Measurements from ENCODE around the gene KCNK3.

KCNK3 gene

GRCh38 chr2:26670931-26671460 lies 21.5 kb upstream of the KCNK3 start:
- no peak for TF ChIP-seq GABPA (IDR thresholded peaks at IDR 0.05; ENCODE audit: low read depth)
- TF ChIP-seq SPI1 (IDR thresholded peaks at IDR 0.05; ENCODE audit: borderline replicate concordance, low read depth), result no peak
- no peak for TF ChIP-seq CTCF (IDR thresholded peaks at IDR 0.05; ENCODE audit: insufficient read depth, low read length)
- TF ChIP-seq POLR2AphosphoS5 (IDR thresholded peaks at IDR 0.05; ENCODE audit: low read depth), result no peak
- TF ChIP-seq REST (IDR thresholded peaks at IDR 0.05; ENCODE audit: insufficient replicate concordance, low read depth), result no peak
- peaks cover 2% of the 10 kb centered on the region for H3K27me3 ChIP-seq (ENCODE audit: insufficient read depth, poor library complexity, severe bottlenecking)
- no peak overlapping the region for H3K4me3 ChIP-seq (replicated peaks; ENCODE audit: insufficient read depth, low read length)
- no peak overlapping the region for H3K27ac ChIP-seq (replicated peaks)
- DNase-seq (ENCODE audit: low read depth in 1 of 2, low spot score in 1 of 2), result no peak

- Histone ChIP-seq H3K4me3 (replicated peaks; ENCODE audit: insufficient read depth, low read length) (no peak overlapping the region), H3K27ac (replicated peaks) (no peak overlapping the region), H3K27me3 (ENCODE audit: insufficient read depth, poor library complexity, severe bottlenecking) (peaks cover 2% of the 10 kb centered on the region)
- DNase-seq (ENCODE audit: low read depth in 1 of 2, low spot score in 1 of 2), result no peak
- no peak for TF ChIP-seq GABPA (IDR thresholded peaks at IDR 0.05; ENCODE audit: low read depth)
- TF ChIP-seq REST (IDR thresholded peaks at IDR 0.05; ENCODE audit: insufficient replicate concordance, low read depth), result no peak
- no peak for TF ChIP-seq POLR2AphosphoS5 (IDR thresholded peaks at IDR 0.05; ENCODE audit: low read depth)
- TF ChIP-seq CTCF (IDR thresholded peaks at IDR 0.05; ENCODE audit: insufficient read depth, low read length), result no peak
- TF ChIP-seq SPI1 (IDR thresholded peaks at IDR 0.05; ENCODE audit: borderline replicate concordance, low read depth), result no peak
Measured at GRCh38 chr2:26671691-26672090, 20.8 kb upstream of the KCNK3 start.

GRCh38 chr2:26672112-26672817 lies 20.3 kb upstream of the KCNK3 start:
- no peak for TF ChIP-seq SPI1 (IDR thresholded peaks at IDR 0.05; ENCODE audit: borderline replicate concordance, low read depth)
- no peak for TF ChIP-seq REST (IDR thresholded peaks at IDR 0.05; ENCODE audit: insufficient replicate concordance, low read depth)
- TF ChIP-seq GABPA (IDR thresholded peaks at IDR 0.05; ENCODE audit: low read depth), result no peak
- H3K4me3 ChIP-seq (replicated peaks; ENCODE audit: insufficient read depth, low read length), result no peak overlapping the region
- peaks cover 2% of the 10 kb centered on the region for H3K27me3 ChIP-seq (ENCODE audit: insufficient read depth, poor library complexity, severe bottlenecking)
- no peak overlapping the region for H3K27ac ChIP-seq (replicated peaks)
- DNase-seq (ENCODE audit: low read depth in 1 of 2, low spot score in 1 of 2), result no peak

Data from HL-60 (cell line).